Uterus (tissue), 4 donors: Measurements from ENCODE around the gene SYNE1. TPM values are rescaled to one million over a fixed set of nuclear protein-coding genes. Genes with fewer than 3 reads are reported as not detected.

Experiments used
- DNase-seq, 2 donors: peaks; one replicate each; pipeline ENCODE4 v3.0.0-alpha.2; 2019 to 2020
- H3K27ac ChIP-seq, 2 donors: fragments of 200-600 bp; sonication (generic); 1 replicate in 1 of 2; 2 replicates in 1 of 2; pipeline ENCODE4 v1.5.1; 2016 to 2018
- H3K27me3 ChIP-seq, 2 donors: fragments of 200-600 bp; sonication (generic); one replicate each; pipeline ENCODE4 v1.5.1; 2018 to 2019; ENCODE audit warnings: control low read depth in 1 of 2
- H3K36me3 ChIP-seq, 2 donors: fragments of 200-600 bp; sonication (generic); one replicate each; pipeline ENCODE4 v1.5.1; 2019; ENCODE audit warnings: control low read depth in 1 of 2
- H3K4me1 ChIP-seq, 2 donors: fragments of 200-600 bp; sonication (generic); one replicate each; pipeline ENCODE4 v1.5.1; 2018 to 2019; ENCODE audit warnings: control low read depth in 1 of 2
- H3K4me3 ChIP-seq, 2 donors: fragments of 200-600 bp; sonication (generic); 1 replicate in 1 of 2; 2 replicates in 1 of 2; pipeline ENCODE4 v1.5.1; 2018 to 2019; ENCODE audit warnings: mild to moderate bottlenecking in 1 of 2
- H3K9me3 ChIP-seq, 2 donors: fragments of 200-600 bp; sonication (generic); one replicate each; pipeline ENCODE4 v1.5.1; 2019; ENCODE audit warnings: control low read depth in 1 of 2
- POLR2A ChIP-seq, 2 donors: fragments of 450-650 bp; IDR thresholded peaks; one replicate each; pipeline ENCODE4 v1.6.1; 2016; ENCODE audit warnings: antibody characterized with exemption in 2 of 2, mild to moderate bottlenecking in 1 of 2, moderate library complexity in 1 of 2
- intact Hi-C: fragments of 100-400 bp; cut with DNase I; formaldehyde crosslinking; loops from one replicate; pipeline ENCODE4 v1.15.1; 2023; ENCODE audit warnings: low total_unique reads
- total RNA-seq, 4 donors: library from RNA; depleted of rRNA in 3 of 4; stranded (reverse); fragments of >200 nt in 3 of 4; gene quantifications; one replicate each; pipeline versions ENCODE4 v1.1.0 to v1.2.4, GENCODE V29; 2014 to 2023
- TF ChIP-seq, protein P1 (sequence below), 4 experiments: fragments of 200-600 bp in 2 of 4; fragments of 450-650 bp in 2 of 4; sonication (generic) in 2 of 4; IDR thresholded peaks; one replicate each; pipeline ENCODE4 v1.5.1; 2016 to 2019; ENCODE audit warnings: antibody characterized with exemption in 4 of 4, mild to moderate bottlenecking in 2 of 4, moderate library complexity in 1 of 4
- donor health status: DM: yes; HTN: yes; CAD: no.

The SYNE1 gene
- total RNA-seq, 4 donors from 2014 or later, result 134 to 339 (median 181) TPM

DNA sequence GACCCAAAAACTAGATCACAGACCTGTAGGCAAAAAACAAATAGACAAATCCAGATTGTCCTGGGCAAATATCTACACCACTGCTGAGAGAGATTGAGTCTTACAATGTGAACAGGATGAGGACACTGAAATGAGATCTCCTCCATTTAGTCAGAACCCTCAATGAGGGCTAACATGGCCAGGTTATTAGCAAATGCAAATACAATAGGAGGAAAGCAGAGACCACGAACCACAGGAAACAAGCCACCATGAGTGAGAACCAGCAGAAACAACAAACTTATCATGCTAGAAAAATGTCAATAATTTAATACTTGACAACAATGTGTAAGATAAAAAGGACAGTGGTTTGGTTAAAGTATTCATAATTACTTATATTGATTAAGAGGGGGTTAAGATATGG lies 162.8 kb downstream of the SYNE1 start:
- Histone ChIP-seq H3K9me3 (no peaks in the 10 kb centered on the region), H3K4me1 (no peaks in the 10 kb centered on the region), H3K27me3 (no peaks in the 10 kb centered on the region), H3K36me3 (no peaks in the 10 kb centered on the region), H3K27ac (no peak overlapping the region), H3K4me3 (no peak overlapping the region)
- intact Hi-C loops, result no loop called here
- DNase-seq, result no peak
- TF ChIP-seq POLR2A (IDR thresholded peaks at IDR 0.05), result no peak
- TF ChIP-seq, protein P1, sequence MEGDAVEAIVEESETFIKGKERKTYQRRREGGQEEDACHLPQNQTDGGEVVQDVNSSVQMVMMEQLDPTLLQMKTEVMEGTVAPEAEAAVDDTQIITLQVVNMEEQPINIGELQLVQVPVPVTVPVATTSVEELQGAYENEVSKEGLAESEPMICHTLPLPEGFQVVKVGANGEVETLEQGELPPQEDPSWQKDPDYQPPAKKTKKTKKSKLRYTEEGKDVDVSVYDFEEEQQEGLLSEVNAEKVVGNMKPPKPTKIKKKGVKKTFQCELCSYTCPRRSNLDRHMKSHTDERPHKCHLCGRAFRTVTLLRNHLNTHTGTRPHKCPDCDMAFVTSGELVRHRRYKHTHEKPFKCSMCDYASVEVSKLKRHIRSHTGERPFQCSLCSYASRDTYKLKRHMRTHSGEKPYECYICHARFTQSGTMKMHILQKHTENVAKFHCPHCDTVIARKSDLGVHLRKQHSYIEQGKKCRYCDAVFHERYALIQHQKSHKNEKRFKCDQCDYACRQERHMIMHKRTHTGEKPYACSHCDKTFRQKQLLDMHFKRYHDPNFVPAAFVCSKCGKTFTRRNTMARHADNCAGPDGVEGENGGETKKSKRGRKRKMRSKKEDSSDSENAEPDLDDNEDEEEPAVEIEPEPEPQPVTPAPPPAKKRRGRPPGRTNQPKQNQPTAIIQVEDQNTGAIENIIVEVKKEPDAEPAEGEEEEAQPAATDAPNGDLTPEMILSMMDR (IDR thresholded peaks at IDR 0.05), result no peak

DNA sequence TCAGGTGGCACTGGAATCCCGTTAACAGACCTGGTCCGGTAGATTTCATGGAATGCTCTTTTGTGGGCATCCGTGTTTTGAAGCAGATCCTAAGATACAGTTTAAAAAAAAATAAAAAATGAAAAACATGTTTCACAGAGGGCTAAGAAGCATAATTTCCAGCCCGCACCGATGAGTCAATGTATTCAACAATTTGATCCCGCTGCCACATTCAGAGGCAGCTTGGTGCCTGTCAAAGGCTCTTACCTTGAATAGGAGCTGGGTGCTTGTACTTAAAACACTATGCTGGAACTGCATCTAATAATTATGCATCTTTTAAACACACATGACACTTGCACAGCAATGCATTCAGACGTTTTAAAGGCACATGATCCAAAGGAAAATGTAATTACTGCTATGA lies 164.8 kb downstream of the SYNE1 start:
- Histone ChIP-seq H3K36me3 (no peaks in the 10 kb centered on the region), H3K9me3 (no peaks in the 10 kb centered on the region), H3K27me3 (no peaks in the 10 kb centered on the region), H3K4me3 (no peak overlapping the region), H3K4me1 (no peaks in the 10 kb centered on the region), H3K27ac (no peak overlapping the region)
- no peak for DNase-seq
- intact Hi-C loops, result no loop called here
- no peak for TF ChIP-seq POLR2A (IDR thresholded peaks at IDR 0.05)
- TF ChIP-seq, protein P1 (IDR thresholded peaks at IDR 0.05), result no peak

- intact Hi-C loops, result no loop called here
- no peaks in the 10 kb centered on the region for H3K27me3 ChIP-seq
- no peak overlapping the region for H3K27ac ChIP-seq
- H3K36me3 ChIP-seq, result no peaks in the 10 kb centered on the region
- no peaks in the 10 kb centered on the region for H3K4me1 ChIP-seq
- no peak for TF ChIP-seq POLR2A (IDR thresholded peaks at IDR 0.05)
- TF ChIP-seq, protein P1 (IDR thresholded peaks at IDR 0.05), result no peak
- no peak for DNase-seq
- H3K9me3 ChIP-seq, result no peaks in the 10 kb centered on the region
- no peak overlapping the region for H3K4me3 ChIP-seq
Observed at GRCh38 chr6:152471456-152472265, 165.5 kb downstream of the SYNE1 start.

GRCh38 chr6:152463164-152463563 lies 174.0 kb downstream of the SYNE1 start:
- no peak for TF ChIP-seq POLR2A (IDR thresholded peaks at IDR 0.05)
- TF ChIP-seq, protein P1 (IDR thresholded peaks at IDR 0.05), result no peak
- intact Hi-C loops, result no loop called here
- H3K4me3 ChIP-seq, result no peak overlapping the region

GRCh38 chr6:152462716-152463115 lies 174.4 kb downstream of the SYNE1 start:
- H3K4me1 ChIP-seq, result no peaks in the 10 kb centered on the region
- H3K4me3 ChIP-seq, result no peak overlapping the region
- DNase-seq, result no peak
- no peaks in the 10 kb centered on the region for H3K27me3 ChIP-seq
- intact Hi-C loops, result no loop called here
- no peak overlapping the region for H3K27ac ChIP-seq
- no peaks in the 10 kb centered on the region for H3K36me3 ChIP-seq
- TF ChIP-seq, protein P1 (IDR thresholded peaks at IDR 0.05), result no peak
- no peak for TF ChIP-seq POLR2A (IDR thresholded peaks at IDR 0.05)
- no peaks in the 10 kb centered on the region for H3K9me3 ChIP-seq

More at GRCh38 chr6:152463164-152463563, 174.0 kb downstream of the SYNE1 start:
- DNase-seq, result no peak
- no peaks in the 10 kb centered on the region for H3K9me3 ChIP-seq
- no peak overlapping the region for H3K27ac ChIP-seq
- H3K27me3 ChIP-seq, result no peaks in the 10 kb centered on the region
- no peaks in the 10 kb centered on the region for H3K36me3 ChIP-seq
- H3K4me1 ChIP-seq, result no peaks in the 10 kb centered on the region
